Measurements from ENCODE around the gene AP5Z1. TPM values are rescaled to one million over a fixed set of nuclear protein-coding genes. Genes with fewer than 3 reads are reported as not detected.
A peak's percentile ranks its signal among the peaks of the same experiment; 100 is the strongest.

Gene AP5Z1
- total RNA-seq, 1 experiment from 2014 or later = 44.0 TPM

- intact Hi-C loops (cut with micrococcal nuclease; ENCODE audit: unreplicated experiment) = loop anchor here (1.0 kb wide), 1 partner anchor 105 kb away; no protein-coding TSS in a partner anchor
- POLR2A ChIA-PET (ENCODE audit: unreplicated experiment) = interaction anchor here (0.6 to 1.4 kb wide), 3 partner anchors 36 to 1028 kb away, joined by 5 to 11 read pairs (median 6); no protein-coding TSS in a partner anchor
- TF ChIP-seq, protein P1, sequence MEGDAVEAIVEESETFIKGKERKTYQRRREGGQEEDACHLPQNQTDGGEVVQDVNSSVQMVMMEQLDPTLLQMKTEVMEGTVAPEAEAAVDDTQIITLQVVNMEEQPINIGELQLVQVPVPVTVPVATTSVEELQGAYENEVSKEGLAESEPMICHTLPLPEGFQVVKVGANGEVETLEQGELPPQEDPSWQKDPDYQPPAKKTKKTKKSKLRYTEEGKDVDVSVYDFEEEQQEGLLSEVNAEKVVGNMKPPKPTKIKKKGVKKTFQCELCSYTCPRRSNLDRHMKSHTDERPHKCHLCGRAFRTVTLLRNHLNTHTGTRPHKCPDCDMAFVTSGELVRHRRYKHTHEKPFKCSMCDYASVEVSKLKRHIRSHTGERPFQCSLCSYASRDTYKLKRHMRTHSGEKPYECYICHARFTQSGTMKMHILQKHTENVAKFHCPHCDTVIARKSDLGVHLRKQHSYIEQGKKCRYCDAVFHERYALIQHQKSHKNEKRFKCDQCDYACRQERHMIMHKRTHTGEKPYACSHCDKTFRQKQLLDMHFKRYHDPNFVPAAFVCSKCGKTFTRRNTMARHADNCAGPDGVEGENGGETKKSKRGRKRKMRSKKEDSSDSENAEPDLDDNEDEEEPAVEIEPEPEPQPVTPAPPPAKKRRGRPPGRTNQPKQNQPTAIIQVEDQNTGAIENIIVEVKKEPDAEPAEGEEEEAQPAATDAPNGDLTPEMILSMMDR (conservative IDR thresholded peaks at IDR 0.05) = no peak
- TF ChIP-seq EZH2 (IDR thresholded peaks at IDR 0.05; ENCODE audit: low read depth) = no peak
- no peak for DNase-seq
- CTCF ChIA-PET = interaction anchor here (0.6 to 1.6 kb wide), 2 partner anchors 13 to 343 kb away, joined by 5 to 7 read pairs; no protein-coding TSS in a partner anchor
- peaks cover 39% of the 10 kb centered on the region for H3F3A ChIP-seq (ENCODE audit: insufficient read depth, low read depth)
- peak overlapping the region; percentile 76 for H3K4me2 ChIP-seq
- peaks cover 59% of the 10 kb centered on the region for H3K79me2 ChIP-seq (ENCODE audit: low read depth)
- peaks cover 25% of the 10 kb centered on the region for H3K36me3 ChIP-seq (ENCODE audit: low read depth)
- H4K20me1 ChIP-seq (ENCODE audit: insufficient read depth) = peaks cover 10% of the 10 kb centered on the region; the same call in 1 of the 2 replicates
- no peaks in the 10 kb centered on the region for H3K27me3 ChIP-seq (ENCODE audit: insufficient read depth, low read depth)
- no TSS peak for BruUV-seq (replicated peaks)
- H2AFZ ChIP-seq = no peak overlapping the region
- no peaks in the 10 kb centered on the region for H3K9me3 ChIP-seq (ENCODE audit: insufficient read depth, low read depth)
- H3K27ac ChIP-seq = peak overlapping the region; percentile 93
- H3K4me1 ChIP-seq (replicated peaks; ENCODE audit: insufficient read depth) = peaks cover 37% of the 10 kb centered on the region
- peak overlapping the region; percentile 42; the same call in 1 of the 2 replicates for H3K4me3 ChIP-seq
- H3K9me2 ChIP-seq (ENCODE audit: insufficient read depth) = no peaks in the 10 kb centered on the region
These were observed 29.2 kb upstream of the AP5Z1 start for GRCh38 chr7:4745971-4746919.

DNA sequence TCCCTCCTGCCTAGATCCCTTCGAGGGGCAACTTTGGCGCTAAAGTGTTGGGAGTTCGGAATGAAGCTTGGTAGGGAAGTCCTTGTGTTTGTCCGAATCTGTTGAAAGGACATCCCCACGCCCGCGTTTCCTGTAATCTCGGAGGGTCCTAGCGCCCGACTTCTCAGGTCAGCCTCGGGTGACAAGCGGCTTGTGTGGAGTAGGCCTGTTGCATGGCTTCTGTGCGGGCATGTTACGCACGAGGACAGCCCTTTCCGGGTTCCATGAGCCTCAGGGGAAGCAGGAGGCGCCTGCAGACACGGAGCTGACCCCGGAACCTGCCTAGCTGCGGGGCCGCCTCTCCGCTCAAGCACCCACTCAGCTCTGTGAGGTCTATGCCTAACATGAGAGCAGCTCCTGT is 28.4 kb upstream of the AP5Z1 start:
- Histone ChIP-seq H3K4me2 (no peak overlapping the region), H3K9me3 (ENCODE audit: insufficient read depth, low read depth) (no peaks in the 10 kb centered on the region), H3K79me2 (ENCODE audit: low read depth) (peaks cover 57% of the 10 kb centered on the region), H3K4me1 (replicated peaks; ENCODE audit: insufficient read depth) (peaks cover 37% of the 10 kb centered on the region), H3K9me2 (ENCODE audit: insufficient read depth) (no peaks in the 10 kb centered on the region), H3K36me3 (ENCODE audit: low read depth) (peaks cover 17% of the 10 kb centered on the region), H4K20me1 (ENCODE audit: insufficient read depth) (peaks cover 17% of the 10 kb centered on the region; the same call in 1 of the 2 replicates), H3K27me3 (ENCODE audit: insufficient read depth, low read depth) (no peaks in the 10 kb centered on the region), H3K27ac (peak overlapping the region; percentile 93; the same call in 1 of the 2 replicates), H3F3A (ENCODE audit: insufficient read depth, low read depth) (peaks cover 40% of the 10 kb centered on the region), H3K4me3 (no peak overlapping the region), H2AFZ (no peak overlapping the region)
- ChIA-PET CTCF (interaction anchor here (0.6 kb wide), 1 partner anchor 342 kb away, joined by 7 read pairs; no protein-coding TSS in a partner anchor), POLR2A (ENCODE audit: unreplicated experiment) (interaction anchor here (0.7 kb wide), 1 partner anchor 21 kb away, joined by 5 read pairs; no protein-coding TSS in a partner anchor)
- no peak for TF ChIP-seq EZH2 (IDR thresholded peaks at IDR 0.05; ENCODE audit: low read depth)
- TF ChIP-seq, protein P1 (conservative IDR thresholded peaks at IDR 0.05) = no peak
- no peak for DNase-seq
- BruUV-seq (replicated peaks) = no TSS peak
- intact Hi-C loops (cut with micrococcal nuclease; ENCODE audit: unreplicated experiment) = no loop called here

GRCh38 chr7:4747746-4748145 is 27.7 kb upstream of the AP5Z1 start:
- H3K9me2 ChIP-seq (ENCODE audit: insufficient read depth) = no peaks in the 10 kb centered on the region
- H3K4me1 ChIP-seq (replicated peaks; ENCODE audit: insufficient read depth) = peaks cover 34% of the 10 kb centered on the region
- no peak overlapping the region for H3K4me2 ChIP-seq
- peaks cover 24% of the 10 kb centered on the region for H4K20me1 ChIP-seq (ENCODE audit: insufficient read depth)
- H3K79me2 ChIP-seq (ENCODE audit: low read depth) = peaks cover 58% of the 10 kb centered on the region
- CTCF ChIA-PET = interaction anchor here (0.6 kb wide), 1 partner anchor 1880 kb away, joined by 8 read pairs; no protein-coding TSS in a partner anchor
- H3K27me3 ChIP-seq (ENCODE audit: insufficient read depth, low read depth) = no peaks in the 10 kb centered on the region
- H3K9me3 ChIP-seq (ENCODE audit: insufficient read depth, low read depth) = no peaks in the 10 kb centered on the region
- TF ChIP-seq, protein P1 (conservative IDR thresholded peaks at IDR 0.05) = no peak
- TF ChIP-seq EZH2 (IDR thresholded peaks at IDR 0.05; ENCODE audit: low read depth) = no peak
- H3K4me3 ChIP-seq = no peak overlapping the region
- no peak overlapping the region for H3K27ac ChIP-seq
- intact Hi-C loops (cut with micrococcal nuclease; ENCODE audit: unreplicated experiment) = no loop called here
- H3F3A ChIP-seq (ENCODE audit: insufficient read depth, low read depth) = peaks cover 40% of the 10 kb centered on the region
- no TSS peak for BruUV-seq (replicated peaks)
- 0 out of 2 replicates have a peak, but pooled peaks cover 12% of the 10 kb centered on the region for H3K36me3 ChIP-seq (ENCODE audit: low read depth)
- DNase-seq = no peak
- H2AFZ ChIP-seq = no peak overlapping the region
- POLR2A ChIA-PET (ENCODE audit: unreplicated experiment) = no interaction called here

Data from PC-9 (cell line).